Measurements from ENCODE around the gene NDP.
A peak's percentile ranks its signal among the peaks of the same experiment; 100 is the strongest.

The NDP gene, protein sequence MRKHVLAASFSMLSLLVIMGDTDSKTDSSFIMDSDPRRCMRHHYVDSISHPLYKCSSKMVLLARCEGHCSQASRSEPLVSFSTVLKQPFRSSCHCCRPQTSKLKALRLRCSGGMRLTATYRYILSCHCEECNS

DNA sequence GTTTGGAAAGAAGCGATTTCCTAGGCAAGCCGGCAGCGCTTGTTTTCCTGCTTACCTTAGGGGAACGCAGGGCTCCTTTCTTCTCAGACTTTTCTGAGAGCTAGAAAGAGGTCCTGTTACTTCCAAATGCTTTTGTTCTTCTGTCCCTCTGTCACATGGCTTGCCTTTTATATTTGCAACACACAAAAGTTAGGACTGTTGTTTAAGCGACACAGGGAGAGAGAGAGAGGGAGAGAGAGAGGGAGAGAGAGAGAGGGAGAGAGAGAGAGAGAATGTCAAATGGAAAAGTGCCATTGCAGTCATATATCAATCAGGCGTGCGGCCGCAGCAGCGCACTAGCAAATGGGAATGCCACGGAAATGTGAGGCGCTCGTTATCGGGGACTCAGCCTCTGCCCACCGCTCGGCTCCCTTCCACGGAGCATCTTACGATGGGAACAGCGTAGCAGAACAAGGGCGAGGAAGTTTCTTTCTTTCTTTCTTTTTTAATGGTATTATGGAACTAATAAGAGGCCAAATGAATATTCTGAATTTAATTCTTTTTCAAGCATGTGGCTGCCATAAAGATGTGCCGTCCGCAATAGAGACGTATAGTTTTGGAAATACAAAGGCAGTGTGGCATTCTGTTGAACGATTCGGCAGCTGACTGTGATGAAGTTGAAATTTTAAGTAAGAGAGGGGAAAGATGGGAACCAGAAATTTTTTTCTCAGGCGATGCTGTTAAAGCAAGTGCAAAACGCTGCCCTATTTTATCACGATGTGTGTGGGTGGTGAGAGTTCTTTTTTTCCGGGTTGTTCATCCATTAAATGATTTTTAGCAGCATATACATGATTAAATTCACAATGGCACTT, at the start of gene NDP:
Gene NDP, minus strand, starts transcription at position 142 of the 851 bp plus-strand sequence. CDS start 14,745 bp downstream, outside the sequence.
- DNase-seq (ENCODE audit: low read depth), result peak; percentile 9

GRCh38 chrX:44022964-44023363, 49.8 kb upstream of the NDP start:
- no peak for DNase-seq (ENCODE audit: low read depth)

- no peak for DNase-seq (ENCODE audit: low read depth)
Observed at GRCh38 chrX:44020693-44021092, 47.5 kb upstream of the NDP start.

DNA sequence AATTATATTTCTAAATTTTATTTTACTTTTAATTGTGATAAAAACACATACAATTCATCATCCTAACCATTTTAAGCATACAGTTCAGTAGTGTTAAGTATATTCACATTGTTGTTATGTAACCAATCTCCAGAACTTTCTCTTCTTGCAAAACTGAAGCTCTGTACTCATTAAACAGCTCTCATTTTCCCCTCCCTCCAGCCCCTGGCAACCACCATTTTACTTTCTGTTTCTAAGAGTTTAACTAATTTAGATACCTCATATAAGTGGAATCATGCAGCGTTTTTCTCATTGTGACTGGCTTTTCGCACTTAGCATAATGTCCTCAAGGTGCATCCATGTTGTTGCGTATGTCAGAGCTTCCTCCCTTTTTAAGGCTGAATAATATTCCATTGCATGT, 46.7 kb upstream of the NDP start:
- DNase-seq (ENCODE audit: low read depth), result no peak

- no peak for DNase-seq (ENCODE audit: low read depth)
Observed at GRCh38 chrX:44017676-44018075, 44.5 kb upstream of the NDP start.

DNA sequence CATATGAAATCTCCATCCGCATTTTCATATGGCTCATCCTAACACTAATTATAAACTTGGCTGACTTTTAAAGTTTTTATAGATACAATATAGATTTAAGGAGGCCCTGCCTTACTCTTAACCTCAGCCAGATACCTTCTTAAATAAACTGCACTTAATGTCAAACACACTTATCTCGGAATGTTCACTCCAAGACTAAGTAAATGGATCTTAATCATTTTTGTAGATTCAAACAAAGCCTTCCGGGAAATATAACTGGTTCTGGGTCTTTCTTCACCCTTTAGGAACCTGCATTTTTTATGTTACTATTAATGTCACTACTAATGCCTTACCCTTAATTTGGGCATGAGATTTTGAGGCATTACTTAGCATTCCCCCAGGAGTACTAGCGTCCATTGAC, 43.7 kb upstream of the NDP start:
- no peak for DNase-seq (ENCODE audit: low read depth)

DNA sequence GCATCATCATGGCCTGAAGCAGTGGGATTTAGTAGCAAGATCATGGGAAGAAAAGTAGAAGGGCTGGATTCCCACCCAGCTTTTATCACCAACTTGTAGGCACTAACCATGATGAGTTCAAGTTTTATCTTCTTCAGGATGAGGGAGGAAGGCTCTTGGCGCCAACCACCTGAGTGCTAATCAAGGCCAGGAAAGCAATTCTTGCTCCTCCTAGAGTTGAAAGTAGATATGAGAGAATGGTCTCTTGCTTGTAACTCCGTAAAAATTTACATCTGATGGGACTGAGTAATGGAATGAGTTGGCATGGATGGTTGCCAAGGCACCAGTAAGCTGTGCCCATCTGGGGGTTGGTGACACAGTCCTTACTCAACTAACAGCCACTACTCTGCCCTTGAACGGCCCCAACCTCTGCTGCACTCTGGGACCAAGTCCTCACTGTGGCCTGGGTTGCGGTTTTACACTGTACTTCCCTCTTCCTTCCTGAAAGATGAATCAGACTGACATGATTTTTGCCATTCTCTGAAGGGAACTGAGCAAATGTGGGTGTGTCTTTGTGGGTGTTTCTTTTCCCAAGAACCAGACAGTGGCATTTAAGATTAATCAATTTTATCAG, 39.4 kb upstream of the NDP start:
- DNase-seq (ENCODE audit: low read depth), result peak; percentile 55

GRCh38 chrX:44011506-44011905, 38.3 kb upstream of the NDP start:
- DNase-seq (ENCODE audit: low read depth), result no peak

GRCh38 chrX:44010626-44011025, 37.4 kb upstream of the NDP start:
- DNase-seq (ENCODE audit: low read depth), result no peak

GRCh38 chrX:44006081-44006480, 32.9 kb upstream of the NDP start:
- no peak for DNase-seq (ENCODE audit: low read depth)

DNA sequence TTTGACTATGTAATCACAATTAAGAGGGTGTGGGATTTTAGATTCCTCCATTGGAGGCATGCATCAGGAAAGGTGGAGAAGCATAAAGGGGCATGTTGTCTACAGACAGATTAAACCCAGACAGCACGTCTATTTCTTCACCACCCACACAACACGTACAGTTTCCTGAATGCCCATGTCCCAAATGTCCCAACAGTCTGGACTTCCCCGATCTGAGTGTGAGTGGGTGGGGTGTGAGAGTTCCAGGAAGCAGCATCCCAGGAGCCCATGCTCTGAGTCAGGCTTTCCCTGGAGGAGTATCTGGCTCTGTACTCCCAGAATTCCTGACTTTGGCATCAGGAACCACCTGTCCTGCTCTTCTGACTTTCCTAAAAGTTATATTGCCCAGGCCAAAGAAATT, 30.8 kb upstream of the NDP start:
- DNase-seq (ENCODE audit: low read depth), result no peak

DNA sequence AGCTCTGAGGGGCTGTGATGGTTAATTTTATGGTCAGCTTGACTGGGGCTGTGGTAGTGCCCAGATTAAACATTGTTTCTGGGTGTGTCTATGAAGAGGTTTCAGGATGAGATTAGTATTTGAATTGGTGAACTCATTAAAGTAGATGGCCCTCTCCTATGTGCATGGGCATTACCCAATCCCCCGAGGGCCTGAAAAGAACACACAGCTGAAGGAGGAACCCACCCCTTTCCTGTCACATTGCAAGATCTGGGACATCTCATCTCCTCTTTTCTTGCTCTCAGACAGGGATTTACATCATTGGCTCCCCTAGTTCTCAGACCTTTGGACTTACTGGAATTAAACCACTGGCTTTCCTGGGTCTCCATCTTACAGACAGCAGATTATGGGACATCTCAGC, 29.4 kb upstream of the NDP start:
- DNase-seq (ENCODE audit: low read depth), result no peak

GRCh38 chrX:43998374-43998773, 25.2 kb upstream of the NDP start:
- DNase-seq (ENCODE audit: low read depth), result no peak

DNA sequence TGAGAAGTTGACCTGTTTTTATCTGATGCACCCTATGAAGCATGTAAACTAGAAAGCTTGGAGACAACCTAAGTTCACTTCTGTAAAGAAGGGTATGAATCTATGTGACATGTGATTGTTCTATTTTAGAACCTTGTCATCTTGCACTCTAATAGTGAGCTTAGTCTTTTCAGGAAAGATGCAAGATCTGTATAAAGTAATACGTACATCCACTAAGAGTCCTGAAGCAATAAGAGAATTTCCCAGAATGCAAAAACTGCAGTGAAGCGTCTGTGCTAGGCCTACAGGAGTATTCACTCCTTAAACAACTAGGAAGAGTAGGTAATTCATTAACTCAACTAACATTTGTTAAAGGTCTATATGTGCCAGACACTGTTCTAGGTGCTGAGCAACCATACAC, 23.3 kb upstream of the NDP start:
- no peak for DNase-seq (ENCODE audit: low read depth)

DNA sequence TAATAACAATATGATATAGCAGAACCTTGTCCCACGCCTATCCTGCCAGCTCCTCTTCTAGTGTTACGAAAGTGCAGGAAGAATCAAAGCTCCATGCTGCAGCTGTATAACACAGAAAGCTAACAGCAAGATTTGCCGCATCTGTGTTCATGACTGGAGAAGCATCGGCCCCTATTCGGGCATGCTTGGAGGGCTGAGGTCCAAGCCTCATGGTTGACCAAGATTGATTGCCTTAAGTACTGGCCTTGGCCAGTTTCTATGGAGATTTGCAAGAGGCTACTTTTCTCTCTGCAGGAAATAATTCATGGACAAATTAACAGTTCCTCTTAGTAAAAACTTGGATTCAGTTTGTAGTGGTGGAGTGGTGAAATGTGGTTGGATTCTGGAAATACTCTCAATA, 12.9 kb upstream of the NDP start:
- DNase-seq (ENCODE audit: low read depth), result no peak

DNA sequence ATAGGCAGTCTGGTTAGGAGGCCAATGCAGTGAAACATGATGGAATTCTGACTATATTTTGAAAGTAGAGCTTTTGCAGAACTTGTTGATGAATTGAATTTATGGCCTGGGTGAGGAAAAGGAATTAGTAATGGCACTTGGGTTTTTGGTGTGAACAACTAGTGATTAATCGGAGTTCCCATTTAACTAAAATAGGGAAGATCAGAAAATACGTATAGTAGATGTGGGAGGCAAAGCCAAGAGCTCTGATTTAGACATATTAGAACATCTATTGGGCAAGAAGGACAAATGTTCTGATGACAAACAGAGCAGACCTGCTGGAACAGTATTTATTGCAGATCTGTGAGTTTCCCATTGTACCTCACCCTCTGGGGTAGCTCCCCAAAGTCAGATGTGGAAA, 12.3 kb upstream of the NDP start:
- DNase-seq (ENCODE audit: low read depth), result no peak

DNA sequence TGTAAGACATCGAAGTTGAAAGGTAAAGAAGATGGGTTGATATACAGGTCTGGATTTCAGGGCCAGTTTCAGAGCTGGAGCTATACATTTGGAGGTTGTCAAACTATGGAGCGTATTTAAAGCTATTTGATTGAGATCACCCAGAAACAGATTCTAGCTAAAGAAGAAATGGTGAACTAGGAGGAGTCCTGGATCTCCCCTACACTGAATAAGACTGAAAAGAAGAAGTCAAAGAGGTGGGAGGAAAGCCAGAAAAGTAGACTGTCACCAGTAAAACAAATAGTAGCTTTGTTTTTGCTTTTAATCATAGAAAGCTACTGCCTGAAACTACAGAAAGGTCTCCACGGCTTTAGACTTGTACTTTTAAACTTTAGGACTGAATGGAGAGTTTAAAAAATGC, 5.0 kb upstream of the NDP start:
- no peak for DNase-seq (ENCODE audit: low read depth)

DNA sequence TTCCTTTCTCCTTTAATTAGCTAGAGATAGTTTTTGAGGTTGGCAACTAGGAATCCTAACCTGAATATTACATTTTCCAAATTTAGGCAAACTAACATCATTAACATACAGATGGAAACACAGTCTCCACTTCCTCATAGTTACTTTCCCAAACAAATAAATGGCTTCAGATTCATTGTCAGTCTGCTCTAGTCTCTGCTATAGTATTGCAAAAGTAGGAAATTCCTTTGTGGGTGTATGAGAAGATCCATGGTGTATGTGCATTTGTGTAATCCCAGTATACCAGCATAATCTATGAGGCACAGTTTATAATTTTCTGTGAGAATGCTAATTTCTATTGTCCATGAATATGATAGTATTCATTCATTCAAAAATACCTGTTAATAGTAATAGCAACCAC, 3.0 kb upstream of the NDP start:
- no peak for DNase-seq (ENCODE audit: low read depth)

GRCh38 chrX:43975796-43976195, 2.6 kb upstream of the NDP start:
- no peak for DNase-seq (ENCODE audit: low read depth)

DNA sequence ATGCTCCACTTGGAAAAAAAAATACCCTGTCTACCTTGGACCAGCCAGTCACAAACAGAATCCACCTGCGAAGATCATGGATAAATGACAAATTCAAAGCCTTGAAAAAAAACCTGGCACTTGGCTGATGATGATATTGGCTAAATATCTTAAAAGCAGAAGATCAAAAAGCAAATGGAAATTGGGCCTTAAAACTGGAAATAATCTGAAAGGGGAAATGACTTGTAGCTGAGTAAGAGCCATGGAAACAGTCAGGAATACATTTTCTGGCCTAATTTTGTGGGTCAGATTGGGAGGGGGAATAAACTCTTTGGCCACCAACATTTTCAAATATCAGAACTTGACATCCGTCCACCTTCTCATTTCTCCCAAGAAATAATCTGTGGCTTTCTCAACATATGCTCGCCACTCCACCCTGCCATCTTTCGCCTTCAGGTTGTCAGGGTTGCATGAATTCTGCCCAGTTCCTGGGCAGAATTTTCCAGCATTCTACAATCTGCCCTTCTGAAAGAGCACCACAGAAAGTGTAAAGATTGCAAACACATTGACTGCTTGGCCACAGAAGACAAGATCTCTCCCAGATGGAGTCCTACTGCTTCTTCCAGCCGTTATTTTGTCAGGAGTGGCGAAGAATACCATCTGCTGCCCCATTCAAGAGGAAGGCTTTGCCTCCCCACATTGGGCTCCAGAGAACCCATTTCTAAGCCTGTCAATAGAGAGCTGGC, 1.7 kb upstream of the NDP start:
- no peak for DNase-seq (ENCODE audit: low read depth)

- DNase-seq (ENCODE audit: low read depth), result no peak
Observed at GRCh38 chrX:43974100-43974475, 898 bp upstream of the NDP start.

DNA sequence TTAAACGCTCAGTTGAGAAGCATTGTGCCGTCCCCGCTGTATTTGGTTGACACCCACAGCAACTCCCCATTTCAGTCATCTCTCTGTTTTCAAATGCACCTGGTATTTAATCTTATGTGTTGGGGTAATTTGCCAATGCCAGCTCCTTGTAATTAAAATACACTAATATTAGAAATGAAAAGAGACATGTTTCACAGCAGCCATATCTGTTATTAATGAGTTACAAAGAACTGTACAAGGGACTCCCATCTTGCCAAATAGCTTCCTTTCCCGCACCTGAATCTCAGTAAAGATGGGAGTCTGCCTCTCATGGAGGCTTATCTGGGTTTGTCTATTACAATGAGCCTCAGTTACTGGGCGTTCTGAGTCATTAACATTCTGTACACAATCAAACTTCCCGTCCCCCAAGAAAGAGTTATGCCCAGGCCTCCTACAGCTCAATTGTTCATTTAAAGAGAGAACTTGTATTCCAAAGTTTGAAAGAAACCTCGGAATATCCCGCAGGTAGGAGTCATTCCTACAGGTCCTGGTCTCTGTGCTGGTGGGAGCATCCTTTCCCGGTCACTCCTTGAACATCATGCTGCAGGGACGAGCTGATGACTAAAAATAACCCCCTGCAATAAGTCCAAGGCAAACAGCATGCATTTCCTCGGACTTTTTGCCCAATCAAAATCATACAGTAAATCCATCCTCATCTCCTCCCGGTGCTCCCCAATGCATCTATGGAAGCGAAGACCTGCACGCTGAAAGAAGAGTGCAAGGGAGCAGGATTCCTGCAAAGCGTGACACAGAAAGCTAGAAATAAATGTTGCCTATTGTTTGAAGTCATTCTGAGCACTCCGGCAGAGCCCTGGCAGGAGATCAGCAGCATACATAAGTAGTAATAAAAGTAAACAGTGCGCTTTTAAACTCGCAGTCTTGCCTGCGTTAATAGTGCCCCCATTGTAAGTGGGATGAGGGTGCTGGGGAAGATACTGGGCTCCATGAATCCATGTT, 926 bp downstream of the NDP start:
- peak; percentile 28 for DNase-seq (ENCODE audit: low read depth)

Measured in iris pigment epithelial cell (primary cell).